GM19035 (cell line): ENCODE measurements around the gene GGACT.
A peak's percentile ranks its signal among the peaks of the same experiment; 100 is the strongest.
"Not testable (repeated sequence)": the region's sequence is repeated elsewhere in the genome, so short reads cannot be mapped to it uniquely, and the experiment has no call there.

ENCODE experiments used
- ATAC-seq: cut with Tn5 transposase; IDR thresholded peaks from one replicate; pipeline ENCODE4 v1.9.1; 2021; ENCODE audit not compliant: unreplicated experiment

The GGACT gene

DNA sequence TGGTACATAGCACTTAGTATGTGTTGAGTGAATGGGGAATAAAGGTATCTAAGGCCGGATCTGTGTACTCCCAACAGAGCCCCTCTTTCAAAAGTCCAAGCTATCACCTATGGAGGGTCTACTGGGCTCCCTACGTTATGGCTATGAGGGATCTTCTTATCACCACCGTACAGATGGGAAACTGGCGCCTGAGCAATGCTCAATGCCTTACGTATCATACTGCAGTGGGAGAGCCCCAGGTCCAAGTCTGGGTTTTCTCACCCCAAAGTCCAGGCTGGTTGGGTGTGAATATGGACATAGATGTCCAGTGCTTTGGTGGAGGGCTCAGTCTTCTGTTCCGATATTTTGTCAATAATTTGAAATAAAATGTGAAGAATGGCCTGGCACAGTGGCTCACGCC is 13.1 kb upstream of the GGACT start:
- ATAC-seq: no peak

DNA sequence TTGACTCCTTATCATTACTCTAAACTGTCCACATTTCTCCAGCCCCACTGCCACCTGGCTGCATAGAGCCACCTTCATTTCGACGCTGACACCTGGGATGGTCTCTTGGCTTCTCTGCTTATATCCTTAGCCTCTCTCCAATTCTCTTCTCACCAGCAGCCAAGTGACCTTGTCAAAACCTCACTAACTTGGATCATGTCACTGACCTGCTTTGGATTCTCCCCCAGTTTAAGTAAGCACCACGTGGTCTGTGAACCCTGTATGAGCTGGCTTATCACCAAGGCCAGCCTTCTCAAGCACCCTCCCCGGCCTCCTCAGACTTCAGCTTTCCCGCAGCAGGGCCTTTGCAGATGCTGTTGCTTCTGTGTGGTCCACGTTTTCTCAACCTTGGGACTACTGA is 12.3 kb upstream of the GGACT start:
- no peak for ATAC-seq

- ATAC-seq: no peak
Measured at GRCh38 chr13:100600461-100600860, 11.9 kb upstream of the GGACT start.

DNA sequence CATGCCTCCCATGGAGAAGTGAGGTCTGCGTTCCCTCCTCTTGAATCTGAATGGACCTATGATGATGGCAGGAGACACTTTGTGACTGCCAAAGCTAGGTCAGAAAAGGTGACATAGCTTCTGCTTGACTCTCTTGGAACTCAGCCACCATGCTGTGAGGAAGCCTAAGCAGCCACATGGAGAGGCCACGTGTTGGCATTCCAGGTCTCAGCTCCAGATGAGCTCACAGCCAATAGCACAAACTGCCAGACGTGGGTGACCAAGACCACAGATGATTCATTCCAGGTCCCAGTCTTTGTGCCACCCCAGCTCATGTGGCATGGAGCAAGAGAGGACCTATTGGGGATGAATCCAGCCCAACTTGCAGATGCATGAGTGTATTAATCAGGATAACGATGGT is 8.7 kb upstream of the GGACT start:
- no peak for ATAC-seq

DNA sequence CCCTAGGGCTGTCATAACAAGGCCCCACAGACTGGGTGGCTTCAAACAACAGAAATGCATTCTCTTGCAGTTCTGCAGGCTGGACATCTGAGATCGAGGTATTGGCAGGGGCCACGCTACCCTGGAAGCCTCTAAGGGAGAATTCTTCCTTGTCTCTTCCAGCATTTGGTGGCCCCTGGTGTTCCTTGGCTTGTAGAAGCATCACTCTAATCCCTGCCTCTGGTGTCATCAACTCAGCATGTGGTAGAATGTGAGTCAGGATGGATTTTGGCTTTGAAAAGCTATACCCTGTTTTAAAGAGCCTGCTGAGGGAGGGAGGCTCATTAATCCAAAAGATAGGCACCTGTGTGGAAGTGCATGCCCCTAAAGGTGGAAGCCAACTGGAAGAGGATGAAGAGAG is 7.9 kb upstream of the GGACT start:
- no peak for ATAC-seq

- no peak for ATAC-seq
Measured at GRCh38 chr13:100594731-100595130, 6.1 kb upstream of the GGACT start.

DNA sequence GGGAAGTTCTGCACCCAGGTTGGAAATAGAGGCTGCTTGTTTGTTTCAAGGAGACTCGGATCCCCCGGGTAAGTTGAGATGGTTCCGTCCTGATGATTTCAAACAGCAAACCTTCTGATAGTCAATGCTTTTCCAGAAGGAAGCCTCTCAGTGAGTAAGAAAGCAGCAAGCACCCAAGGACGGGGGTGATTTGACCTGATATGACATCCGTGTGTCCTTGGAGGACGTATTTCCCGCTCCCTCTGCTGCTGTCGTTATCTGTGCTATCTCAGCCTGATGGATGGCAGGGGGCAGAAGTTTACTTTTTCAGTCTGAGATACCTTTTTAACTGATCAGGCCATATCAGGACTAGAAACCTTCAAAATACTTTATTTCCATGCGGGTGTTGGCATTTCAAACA is 5.7 kb upstream of the GGACT start:
- ATAC-seq: no peak

GRCh38 chr13:100589178-100589725 is 663 bp upstream of the GGACT start:
- ATAC-seq: no peak

DNA sequence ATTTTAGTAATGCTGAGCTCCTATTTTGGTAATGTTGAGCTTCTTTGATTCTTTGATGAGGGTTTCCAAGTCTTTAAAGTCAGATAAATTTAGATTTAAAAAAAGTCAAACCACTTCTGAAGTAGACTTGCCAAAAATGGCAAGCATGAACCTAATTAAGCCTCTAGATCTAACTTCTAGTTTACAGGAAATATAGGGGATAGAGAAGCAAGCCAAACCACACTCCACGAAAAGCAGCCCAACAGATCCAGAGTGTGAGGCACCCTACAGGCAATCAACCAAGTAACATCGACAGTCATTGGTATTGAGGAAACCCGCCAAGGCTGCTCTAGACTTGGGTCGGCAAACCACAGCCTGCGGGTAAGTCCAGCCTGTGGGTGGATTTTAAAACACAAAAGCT is 3.7 kb downstream of the GGACT start:
- ATAC-seq: no peak

DNA sequence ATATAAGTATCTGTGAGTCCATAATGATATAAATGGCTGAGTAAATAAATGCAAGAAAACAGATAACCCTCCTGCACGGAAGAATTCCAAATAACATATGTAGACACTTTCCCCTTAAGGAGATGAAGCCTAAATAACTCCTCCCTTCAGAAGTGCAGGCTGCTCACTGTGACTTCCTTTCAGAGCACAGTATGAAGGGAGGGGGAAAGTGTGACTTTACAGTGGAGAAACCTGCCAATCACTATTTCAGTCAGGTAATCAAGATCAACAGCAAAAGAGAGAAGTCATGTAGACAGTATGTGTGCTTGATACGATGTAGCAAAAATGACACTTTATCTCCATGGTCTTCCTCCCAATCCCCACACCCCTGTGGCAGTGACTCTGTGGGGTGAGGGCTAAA is 7.1 kb downstream of the GGACT start:
- ATAC-seq: no peak

- no peak for ATAC-seq
Measured at GRCh38 chr13:100581030-100581429, 7.6 kb downstream of the GGACT start.

DNA sequence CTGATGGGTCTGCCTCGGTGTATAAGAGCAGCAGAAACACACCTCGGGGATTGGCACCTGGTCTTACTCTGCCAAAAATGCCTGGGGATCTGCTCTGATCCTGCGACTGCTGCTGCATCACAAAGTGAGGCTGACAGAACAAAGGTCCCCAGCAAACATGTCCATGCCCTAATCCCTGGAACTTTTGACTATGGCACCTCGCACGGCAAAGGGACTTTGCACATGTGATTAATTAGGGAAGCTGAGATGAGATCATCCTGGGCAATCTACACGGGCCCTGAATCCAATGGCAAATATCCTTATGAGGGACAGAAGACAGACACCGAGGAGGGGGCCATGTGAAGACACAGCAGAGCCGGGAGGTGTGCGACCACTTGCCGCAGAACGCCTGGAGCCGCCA is 8.5 kb downstream of the GGACT start:
- no peak for ATAC-seq

- ATAC-seq: not testable (repeated sequence)
Measured at GRCh38 chr13:100577239-100577638, 11.3 kb downstream of the GGACT start.

DNA sequence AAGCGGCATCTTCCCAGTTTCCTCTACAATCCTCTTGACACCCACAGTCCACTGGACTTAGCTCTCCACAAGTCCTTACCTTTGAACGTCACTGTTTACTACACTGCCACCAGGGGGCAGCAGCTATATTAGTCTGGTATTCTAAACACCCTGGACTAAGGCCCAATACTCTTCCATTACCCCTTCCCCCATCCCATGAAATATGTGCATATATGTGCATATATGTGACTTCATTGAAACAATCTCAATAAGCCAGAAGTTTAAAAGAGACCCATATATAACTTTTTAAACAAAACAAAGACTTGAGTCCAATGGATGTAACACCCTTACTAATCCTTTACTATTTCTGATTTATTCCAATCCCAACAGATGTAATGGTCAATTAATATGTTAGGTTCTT is 15.5 kb downstream of the GGACT start:
- peak; percentile 98 for ATAC-seq

- ATAC-seq: no peak
Measured at GRCh38 chr13:100566543-100566942, 22.0 kb downstream of the GGACT start.

DNA sequence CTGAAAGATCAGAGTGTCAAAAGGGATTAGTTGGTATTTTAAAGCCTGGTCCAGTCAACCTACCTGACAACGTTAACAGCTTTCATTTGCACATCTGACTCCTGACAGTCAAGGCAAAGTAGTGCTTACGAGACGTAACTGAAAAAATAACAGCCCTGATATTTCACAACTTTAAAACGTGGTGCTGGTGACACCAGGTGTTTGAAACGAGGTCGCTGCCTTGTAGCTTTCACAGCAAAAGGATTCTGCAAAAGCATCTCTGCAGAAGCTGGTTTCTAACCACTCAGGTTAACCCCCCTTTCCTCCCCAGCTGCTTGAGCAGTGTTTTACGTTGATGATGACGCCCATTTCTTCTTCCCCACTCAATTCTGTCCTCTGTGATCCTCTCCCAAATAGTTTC is 23.3 kb downstream of the GGACT start:
- no peak for ATAC-seq

GRCh38 chr13:100564444-100565223 is 24.0 kb downstream of the GGACT start:
- no peak for ATAC-seq

DNA sequence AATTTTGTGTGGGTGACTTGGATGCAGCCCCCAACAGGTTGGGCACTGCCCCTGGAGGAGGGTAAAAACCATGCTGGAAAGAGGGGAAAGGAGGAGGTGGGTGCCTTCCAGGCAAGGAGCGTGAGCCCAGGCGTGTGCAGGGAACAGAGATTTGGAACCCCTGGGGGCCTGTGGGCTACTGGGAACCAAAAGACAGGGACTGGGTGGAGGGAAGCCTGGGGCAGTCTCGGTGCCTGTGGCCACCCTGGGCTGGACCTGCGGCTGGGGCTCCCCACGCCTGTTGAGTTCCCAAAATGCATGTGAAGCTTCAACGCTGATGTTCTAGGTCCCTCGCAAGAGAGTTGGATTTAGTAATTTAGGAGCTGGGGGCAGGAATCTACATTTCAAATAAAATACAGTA is 24.8 kb downstream of the GGACT start:
- no peak for ATAC-seq

DNA sequence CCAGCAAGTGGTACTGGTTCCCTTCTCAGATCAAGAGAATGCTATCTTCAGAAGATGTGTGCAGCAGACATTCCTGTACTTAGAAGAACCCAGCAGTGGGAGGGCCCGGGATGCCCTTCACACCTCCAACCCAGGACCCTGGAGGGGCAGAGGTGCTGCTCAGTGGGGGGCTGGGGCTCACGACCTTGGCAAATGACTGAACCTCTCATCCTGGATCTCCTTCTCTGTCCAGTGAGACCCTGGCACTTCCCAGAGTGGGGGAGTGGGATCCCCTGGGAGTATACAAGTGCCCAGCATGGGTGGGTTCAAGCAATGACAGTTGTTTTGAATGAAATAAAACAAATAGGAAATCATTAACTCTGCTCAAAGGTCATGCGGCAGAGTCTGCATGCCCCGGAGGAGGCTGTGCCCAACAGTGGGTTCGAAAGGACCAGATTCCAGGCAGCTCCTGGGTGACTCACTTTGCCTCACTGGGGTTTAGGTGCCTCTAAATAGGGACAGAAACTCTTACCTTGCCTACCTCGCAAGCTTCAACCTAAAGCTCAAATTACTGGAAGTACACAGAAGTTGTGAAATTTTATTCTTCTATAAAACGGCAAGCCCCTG is 26.9 kb downstream of the GGACT start:
- no peak for ATAC-seq

GRCh38 chr13:100561158-100561499 is 27.5 kb downstream of the GGACT start:
- no peak for ATAC-seq

DNA sequence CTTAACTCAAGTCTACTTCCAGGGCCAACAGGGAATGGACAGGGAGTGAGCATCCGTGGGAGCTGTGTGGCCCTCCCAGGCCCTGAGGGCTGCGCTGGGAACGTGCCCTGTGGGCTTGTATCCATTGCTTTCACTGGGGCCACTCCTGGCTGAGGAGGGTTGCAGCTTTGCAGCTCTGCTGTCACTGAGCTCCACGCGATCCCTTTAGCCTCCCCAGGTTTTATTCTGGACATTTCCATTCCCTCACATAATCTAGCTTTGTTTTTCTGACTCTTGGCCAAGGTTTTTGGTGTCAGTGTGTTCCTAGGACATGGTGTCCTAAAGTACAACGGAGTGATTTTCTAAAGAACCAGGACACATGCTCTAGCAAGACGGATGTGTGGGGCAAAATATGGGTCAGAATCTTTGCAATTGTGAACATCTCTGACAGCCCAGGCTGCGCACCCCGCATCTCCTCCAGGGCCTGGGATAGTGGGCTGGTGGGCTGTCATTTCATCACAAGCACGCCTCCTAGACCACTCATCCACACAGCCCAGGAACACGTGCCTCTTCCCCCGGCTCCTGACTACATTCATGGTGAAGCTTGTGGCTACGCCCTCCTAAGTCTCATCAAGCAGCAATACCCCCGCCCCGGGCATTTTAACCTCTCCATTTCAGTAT is 28.0 kb downstream of the GGACT start:
- ATAC-seq: no peak

GRCh38 chr13:100559886-100560285 is 28.7 kb downstream of the GGACT start:
- no peak for ATAC-seq
